Activated gamma-delta T cell treated with anti-CD3 and anti-CD28 coated beads, Interleukin-2, amount 50 U/mL, for 16 hours (primary cell): ENCODE data around the gene GTF3C2.

ENCODE experiments used
- DNase-seq: peaks from one replicate; pipeline ENCODE4 v3.0.0-alpha.2; 2020; ENCODE audit warnings: low read depth

The GTF3C2 gene

DNA sequence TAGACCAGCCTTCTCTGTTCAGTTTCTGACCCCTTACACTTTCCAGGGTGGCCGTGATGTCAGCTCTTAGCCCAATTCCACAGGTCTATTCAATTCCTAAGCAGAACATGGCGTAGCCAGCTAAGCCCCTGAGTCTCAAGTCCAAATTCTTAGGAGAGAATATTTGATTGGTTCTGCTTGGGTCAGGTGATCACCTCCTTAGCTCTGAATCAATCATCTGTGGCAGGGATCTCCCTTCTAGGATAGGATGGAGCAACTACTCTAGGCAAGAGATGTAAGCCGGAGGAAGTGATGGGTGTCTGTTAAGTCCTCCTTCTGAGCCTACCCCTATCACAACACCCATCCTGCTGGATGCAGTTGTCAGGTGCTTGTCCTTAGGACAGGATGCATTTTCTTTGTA is 59.4 kb downstream of the GTF3C2 start:
- no peak for DNase-seq

DNA sequence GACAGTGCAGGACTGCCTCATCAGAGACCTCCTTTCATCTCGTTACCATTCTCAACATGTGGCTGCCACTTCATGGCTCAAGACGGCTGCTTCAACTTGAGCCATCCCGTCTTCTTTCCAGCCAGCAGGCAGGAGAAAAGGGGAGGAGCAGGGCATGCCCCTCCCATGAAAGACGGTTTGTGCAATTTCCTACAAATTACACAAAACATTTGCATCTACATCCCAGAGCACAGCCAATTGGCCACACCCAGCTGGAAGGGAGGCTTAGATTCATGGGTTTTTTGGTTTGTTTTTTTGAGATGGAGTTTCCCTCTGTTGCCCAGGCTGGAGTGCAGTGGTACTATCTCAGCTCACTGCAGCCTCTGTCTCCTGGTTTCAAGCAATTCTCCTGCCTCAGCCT is 60.1 kb downstream of the GTF3C2 start:
- no peak for DNase-seq

DNA sequence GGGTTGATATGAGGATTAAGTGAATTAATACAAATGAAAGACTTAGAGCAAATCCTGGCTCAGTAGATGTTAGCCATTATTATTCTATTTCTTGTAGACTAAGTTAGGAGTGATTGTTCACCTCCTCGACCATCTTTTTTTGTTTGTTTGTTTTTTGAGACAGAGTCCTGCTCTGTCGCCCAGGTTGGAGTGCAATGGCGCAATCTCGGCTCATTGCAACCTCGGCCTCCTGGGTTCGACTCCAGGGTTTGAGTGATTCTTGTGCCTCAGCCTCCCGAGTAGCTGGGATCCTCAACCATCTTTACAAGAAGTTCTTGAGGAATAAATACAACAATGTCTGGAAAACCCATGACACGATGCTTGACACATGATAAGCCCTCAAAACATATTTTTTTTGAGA is 61.6 kb downstream of the GTF3C2 start:
- no peak for DNase-seq

DNA sequence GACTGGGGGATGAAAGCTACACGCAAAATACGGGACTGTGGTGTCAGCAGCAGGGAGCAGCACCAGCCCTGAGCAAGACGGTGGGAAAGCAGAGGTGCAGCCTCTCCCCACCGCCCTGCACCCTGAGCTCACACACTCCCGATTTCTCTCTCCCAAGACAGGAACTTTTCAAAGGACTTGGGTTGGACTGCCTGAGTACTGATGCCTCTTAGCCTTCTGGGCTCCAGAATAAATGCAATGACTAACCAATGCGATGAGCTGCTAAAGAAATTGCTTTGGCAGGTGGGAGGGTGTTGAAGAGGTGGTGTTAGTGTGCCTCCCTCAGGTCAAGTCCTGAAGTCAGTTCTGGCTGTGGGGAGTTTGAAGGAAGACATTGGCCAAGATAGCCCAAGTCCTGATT is 64.7 kb downstream of the GTF3C2 start:
- DNase-seq, result no peak

DNA sequence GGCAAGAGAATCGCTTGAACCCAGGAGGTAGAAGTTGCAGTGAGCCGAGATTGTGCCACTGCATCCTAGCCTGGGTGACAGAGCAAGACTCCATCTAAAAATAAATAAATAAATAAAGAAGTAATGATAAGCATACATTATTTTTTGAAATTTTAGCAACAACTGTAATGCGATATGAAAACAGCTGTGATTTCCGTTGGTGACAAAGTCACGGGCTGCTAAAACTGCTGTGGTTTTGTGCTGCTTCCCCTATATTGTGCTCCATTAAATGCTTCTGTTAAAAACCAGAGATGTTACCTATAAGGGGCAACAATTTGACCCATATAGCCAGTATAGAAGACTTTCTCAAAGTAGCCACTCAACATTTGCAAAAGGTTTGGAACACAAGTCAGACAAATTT is 66.0 kb downstream of the GTF3C2 start:
- no peak for DNase-seq

DNA sequence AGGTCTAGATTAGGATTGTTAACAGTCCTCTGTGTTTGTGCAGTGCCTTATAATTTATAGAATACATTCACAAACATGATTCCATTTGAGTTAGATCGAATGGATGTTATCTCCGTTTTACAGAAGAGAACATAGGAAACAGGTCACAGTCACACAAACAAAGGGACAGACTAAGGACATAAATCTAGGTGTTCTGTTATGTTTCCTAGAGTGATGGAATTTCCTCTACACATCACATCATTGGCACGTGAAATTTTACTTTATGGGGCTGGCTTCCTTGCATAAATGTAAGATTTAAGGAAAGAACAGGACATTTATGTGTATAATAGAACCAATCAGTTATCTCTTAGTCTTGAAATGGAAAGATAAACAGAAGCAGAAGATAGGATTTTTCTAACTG is 68.0 kb downstream of the GTF3C2 start:
- DNase-seq, result no peak

DNA sequence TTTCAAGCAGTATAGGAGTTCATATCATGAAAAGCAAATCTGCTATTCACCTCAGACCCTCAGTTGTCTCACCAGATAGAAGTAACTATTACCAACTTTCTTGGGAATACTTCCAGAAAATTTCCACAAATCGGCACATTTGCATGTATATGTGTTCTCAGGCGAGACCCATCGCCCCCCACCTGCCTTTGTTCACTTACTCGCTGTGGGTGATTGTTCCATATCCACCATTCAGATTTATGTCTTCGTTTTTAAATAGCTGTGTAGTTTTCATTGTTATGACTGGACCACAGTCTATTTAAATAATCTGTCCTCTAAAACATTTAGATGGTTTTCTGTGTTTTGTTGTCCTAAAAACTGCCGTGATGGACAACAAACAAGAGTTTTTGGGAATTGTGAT is 71.1 kb downstream of the GTF3C2 start:
- no peak for DNase-seq

DNA sequence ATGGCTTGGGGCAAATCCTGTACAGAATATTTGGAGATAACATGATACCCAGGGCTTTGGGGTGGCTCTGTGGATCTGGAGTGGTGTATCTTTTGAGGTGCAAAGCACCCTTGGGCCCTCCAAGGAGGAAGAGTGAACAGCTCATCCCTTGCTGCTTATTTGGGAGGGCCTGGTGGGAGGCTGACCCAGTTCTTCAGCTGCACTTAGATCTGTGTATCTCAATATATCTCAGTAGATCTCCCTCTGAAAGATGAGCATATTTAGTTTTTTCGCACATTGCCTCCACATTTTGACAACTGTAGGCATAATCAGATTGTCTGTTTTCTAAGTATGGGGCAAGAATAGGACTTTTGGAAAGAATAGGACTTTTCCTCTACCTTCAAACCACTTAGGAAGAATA is 71.6 kb downstream of the GTF3C2 start:
- DNase-seq, result no peak

DNA sequence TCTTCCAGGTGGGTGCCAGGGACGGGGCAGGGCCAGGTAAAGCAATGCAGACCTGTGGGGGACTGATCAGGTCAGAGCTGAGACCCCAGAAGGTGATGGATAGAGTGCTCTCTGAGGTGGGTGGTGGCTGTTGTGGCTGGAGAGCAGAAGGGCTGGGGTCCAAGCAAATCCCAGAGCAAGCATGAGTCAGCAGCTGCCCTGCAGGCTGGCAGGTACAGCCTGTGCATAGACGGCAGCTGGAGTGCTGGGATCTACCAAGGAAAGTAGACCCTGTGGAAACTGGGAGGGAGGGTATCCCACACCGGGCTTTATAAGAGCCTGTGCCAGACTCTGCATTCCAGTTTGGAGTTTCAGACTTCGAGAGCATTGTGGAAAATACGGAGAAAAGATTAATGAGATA is 73.7 kb downstream of the GTF3C2 start:
- no peak for DNase-seq

DNA sequence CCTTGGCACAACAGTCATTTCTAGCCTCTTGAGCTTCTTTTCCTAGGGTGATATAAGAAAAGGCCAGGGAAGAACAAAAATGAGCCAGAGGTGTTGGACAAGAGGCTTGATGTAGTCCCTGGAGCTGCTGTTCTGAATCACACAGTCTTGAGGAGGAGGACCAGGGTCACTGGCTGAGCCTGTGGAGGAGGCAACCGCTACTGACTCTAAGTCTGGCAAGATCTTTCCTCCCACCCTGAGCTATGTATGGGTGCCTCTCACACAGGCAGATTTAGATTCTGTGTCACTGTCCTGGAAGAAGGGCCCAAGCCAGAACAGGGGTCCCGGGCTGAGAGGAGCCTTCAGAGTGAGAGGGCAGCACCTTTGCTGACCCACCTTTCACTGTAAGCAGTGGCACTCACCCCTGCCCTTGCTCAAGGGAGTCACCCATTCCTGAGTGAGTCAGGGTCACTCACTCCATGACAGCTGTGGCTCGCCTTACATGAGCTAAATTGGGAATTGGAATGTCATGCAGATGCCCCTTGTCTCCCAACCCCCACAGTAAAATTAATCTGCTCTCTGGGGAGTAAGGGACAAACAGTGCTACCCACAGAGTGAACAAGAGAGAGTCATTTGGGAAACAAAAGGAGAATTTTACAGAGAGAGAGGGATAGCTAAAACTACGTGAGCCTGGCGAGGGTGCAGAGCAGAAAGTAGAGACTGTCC is 74.6 kb downstream of the GTF3C2 start, which contains the start of gene TRIM54:
TRIM54 (plus strand) TSS at position 575 of the 705 bp plus-strand sequence. CDS start 303 bp downstream, outside the sequence.
- no peak for DNase-seq

DNA sequence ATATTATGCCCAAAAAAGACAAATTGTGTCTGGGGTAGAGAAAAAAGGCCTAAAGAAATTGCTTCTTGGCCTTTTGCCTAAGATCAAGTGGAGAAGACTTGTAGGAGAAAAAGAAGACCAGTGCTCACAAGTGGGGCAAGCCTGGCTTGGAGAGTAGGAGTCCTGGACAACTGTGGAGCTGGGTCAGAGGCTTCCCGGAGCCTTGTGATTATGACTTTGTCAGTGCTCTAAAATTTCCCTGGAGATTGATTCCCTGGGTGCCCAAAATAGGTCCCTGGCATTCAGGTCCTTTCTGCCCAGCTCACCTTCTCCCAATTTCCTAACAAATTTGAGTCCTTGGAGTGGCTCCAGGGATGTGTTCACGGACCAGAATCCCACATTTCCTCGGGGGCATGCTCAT is 75.1 kb downstream of the GTF3C2 start:
- DNase-seq, result no peak

DNA sequence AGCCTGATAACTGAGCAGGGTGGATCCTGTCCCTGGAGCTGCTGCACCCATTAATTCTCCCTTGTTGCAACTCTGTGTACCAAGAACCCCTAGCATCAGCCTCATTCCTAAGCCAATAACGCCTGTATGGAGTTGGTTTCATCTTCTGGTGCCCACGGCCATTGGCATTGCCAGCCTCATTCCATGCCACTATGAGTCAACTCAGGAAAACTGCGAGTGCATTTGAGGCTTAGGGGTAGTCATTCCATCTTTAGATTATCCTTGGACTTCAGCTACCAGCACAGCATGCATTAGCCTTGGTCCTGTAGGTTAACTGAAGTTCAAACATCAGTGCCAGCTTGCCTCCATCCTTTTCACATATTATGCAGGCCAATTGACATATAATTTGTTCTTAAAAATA is 75.7 kb downstream of the GTF3C2 start:
- no peak for DNase-seq

DNA sequence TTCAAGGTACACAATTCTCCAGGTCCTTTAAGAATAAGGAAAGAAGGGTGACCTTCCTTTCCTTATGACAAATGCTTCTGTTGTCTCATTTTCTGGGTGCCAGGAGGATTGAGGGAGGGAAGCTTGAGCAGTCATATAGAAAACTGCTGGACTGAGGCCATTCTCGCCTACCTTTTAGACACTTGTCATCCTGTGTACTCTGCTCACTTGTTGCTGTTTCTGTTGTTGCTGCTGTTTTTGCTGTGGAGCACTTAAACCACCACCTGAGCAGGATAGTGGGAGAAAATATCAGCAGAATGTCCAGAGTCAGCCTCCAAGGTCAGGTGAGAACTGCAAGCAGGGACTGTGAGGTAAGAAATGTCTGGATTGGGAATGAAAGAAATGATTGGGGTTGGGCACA is 78.6 kb downstream of the GTF3C2 start:
- no peak for DNase-seq
